Femur (tissue), 1 donor: ENCODE results near the gene ACO2.

Source experiments
- DNase-seq: peaks from one replicate; pipeline ENCODE4 v3.0.0-alpha.2; 2017

ACO2 gene

GRCh38 chr22:41491374-41492100 is 22.6 kb downstream of the ACO2 start:
- DNase-seq = no peak

- no peak for DNase-seq
These were observed 29.5 kb downstream of the ACO2 start for GRCh38 chr22:41498303-41498835.

- no peak for DNase-seq
These were observed 30.8 kb downstream of the ACO2 start for GRCh38 chr22:41499624-41500280.

GRCh38 chr22:41500303-41500702 is 31.4 kb downstream of the ACO2 start:
- no peak for DNase-seq

GRCh38 chr22:41501209-41501608 is 32.3 kb downstream of the ACO2 start:
- DNase-seq = no peak

GRCh38 chr22:41504397-41504796 is 35.5 kb downstream of the ACO2 start:
- DNase-seq = no peak

- no peak for DNase-seq
These were observed 35.9 kb downstream of the ACO2 start for GRCh38 chr22:41504816-41505215.

- no peak for DNase-seq
These were observed 36.7 kb downstream of the ACO2 start for GRCh38 chr22:41505511-41506220.

GRCh38 chr22:41507330-41508063 is 38.6 kb downstream of the ACO2 start:
- DNase-seq = no peak

GRCh38 chr22:41508770-41509170 is 39.9 kb downstream of the ACO2 start:
- peak; percentile 54 for DNase-seq

GRCh38 chr22:41511521-41511968 is 42.6 kb downstream of the ACO2 start:
- no peak for DNase-seq

GRCh38 chr22:41512421-41513194 is 43.7 kb downstream of the ACO2 start:
- peak; percentile 63 for DNase-seq

GRCh38 chr22:41513391-41513790 is 44.5 kb downstream of the ACO2 start:
- DNase-seq = no peak

- no peak for DNase-seq
These were observed 47.5 kb downstream of the ACO2 start for GRCh38 chr22:41516462-41516861.

- DNase-seq = peak; percentile 80
These were observed 48.5 kb downstream of the ACO2 start for GRCh38 chr22:41517172-41518047.

- DNase-seq = no peak
These were observed 49.1 kb downstream of the ACO2 start for GRCh38 chr22:41518048-41518347.

- DNase-seq = no peak
These were observed 52.2 kb downstream of the ACO2 start for GRCh38 chr22:41521126-41521525.

GRCh38 chr22:41522813-41523212 is 53.9 kb downstream of the ACO2 start:
- DNase-seq = no peak

- no peak for DNase-seq
These were observed 54.7 kb downstream of the ACO2 start for GRCh38 chr22:41523464-41524221.

- DNase-seq = no peak
These were observed 55.3 kb downstream of the ACO2 start for GRCh38 chr22:41524251-41524661.
